GM21447 (cell line): ENCODE data around the gene ALDH1A2.

Experiments used
- ATAC-seq: cut with Tn5 transposase; IDR thresholded peaks from one replicate; pipeline ENCODE4 v1.9.1; 2021; ENCODE audit not compliant: unreplicated experiment

ALDH1A2 gene

GRCh38 chr15:57910672-57911071 is 154.8 kb downstream of the ALDH1A2 start:
- no peak for ATAC-seq

GRCh38 chr15:57909388-57909787 is 156.1 kb downstream of the ALDH1A2 start:
- no peak for ATAC-seq

- ATAC-seq, result no peak
Observed at GRCh38 chr15:57903626-57904025, 161.9 kb downstream of the ALDH1A2 start.
